ENCODE data around the gene ISOC2. TPM values are rescaled to one million over a fixed set of nuclear protein-coding genes. Genes with fewer than 3 reads are reported as not detected.
A peak's percentile ranks its signal among the peaks of the same experiment; 100 is the strongest.

Gene ISOC2
- total and polyA plus RNA-seq, 9 of the 15 experiments (the other 6 are each of a cell fraction or from before 2014, with no cell fraction given): 1.2 to 229 (median 58.3) TPM

DNA sequence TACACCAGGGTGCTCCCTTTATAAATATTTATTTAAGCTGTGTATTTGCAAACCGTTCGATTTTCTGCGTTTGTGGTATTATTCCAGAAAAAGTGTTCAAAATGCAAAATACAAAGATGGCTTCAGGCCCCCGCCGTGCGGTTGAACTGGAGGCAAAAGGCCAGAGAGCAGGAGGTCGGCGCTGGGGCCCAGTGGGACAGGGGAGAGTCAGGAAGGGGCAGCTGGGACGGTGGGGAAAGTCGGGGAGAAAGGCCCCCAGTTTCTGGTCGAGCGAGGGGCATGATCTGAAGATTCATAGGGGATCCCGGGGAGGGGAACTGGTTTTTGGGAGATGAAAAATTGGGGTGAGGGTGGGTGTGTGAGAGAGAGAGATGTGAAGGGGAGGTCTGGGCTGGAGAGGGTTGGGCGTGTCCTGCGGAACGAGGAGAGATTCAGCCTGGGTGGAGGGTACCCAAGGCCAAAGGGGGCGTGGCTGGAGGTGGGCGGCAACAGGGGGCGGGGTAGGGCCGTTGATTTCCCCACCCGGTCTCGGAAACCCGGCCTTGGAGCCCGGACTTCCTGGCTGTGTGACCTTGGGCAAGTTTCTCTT is 678 bp downstream of the ISOC2 start:
- CTCF ChIA-PET (ENCODE audit: low intra/inter-chr PET ratio): no interaction called here
- DNase-seq (ENCODE audit: extremely low read depth in 1 of 4, low spot score in 3 of 4) (peak; percentile 87 to 93 (median 90)), FAIRE-seq (peak; percentile 87), ATAC-seq (peak; percentile 79)
- intact Hi-C loops (cut with micrococcal nuclease) (loop anchor here (1.0 kb wide), 1 partner anchor 7 kb away; no protein-coding TSS in a partner anchor), in situ Hi-C loops (cut with MboI) (no loop called here)
- Histone ChIP-seq H3K9me3 (replicated peaks; ENCODE audit: control insufficient read depth, insufficient read depth, low read depth, low read length) (no peaks in the 10 kb centered on the region), H3K79me2 (ENCODE audit: control insufficient read depth, insufficient read depth, low read length) (peaks cover 43% of the 10 kb centered on the region), H3K27me3 (ENCODE audit: control insufficient read depth in 2 of 2, insufficient read depth in 2 of 2, low read length in 2 of 2) (no peaks in the 10 kb centered on the region), H2AFZ (ENCODE audit: low read depth, low read length) (no peak overlapping the region), H3K4me1 (replicated peaks in 1 of 2; ENCODE audit: control insufficient read depth in 2 of 2, insufficient read depth in 2 of 2, low read length in 2 of 2) (peaks cover 24 to 71% of the 10 kb centered on the region in 2 experiments), H3K4me2 (ENCODE audit: insufficient read depth, low read length) (peak overlapping the region; percentile 87), H3K36me3 (ENCODE audit: control insufficient read depth, insufficient read depth, low read length) (peaks cover 24% of the 10 kb centered on the region; the same call in 2 of the 3 replicates), H4K20me1 (replicated peaks; ENCODE audit: control insufficient read depth, insufficient read depth, low read length) (no peaks in the 10 kb centered on the region), H3K9me1 (ENCODE audit: control insufficient read depth, insufficient read depth, low read length) (no peaks in the 10 kb centered on the region), H3K9ac (ENCODE audit: insufficient read depth in 1 of 2, low read depth in 2 of 2, low read length in 2 of 2) (peak overlapping the region; percentile 97 to 98), H3K4me3 (peak overlapping the region; percentile 81), H3K27ac (ENCODE audit: extremely low read depth, low read depth, low read length) (peak overlapping the region; percentile 98)
- under 1% methylated on average over 13 of the region's 24 CpGs for WGBS (ENCODE audit: insufficient coverage, low coverage, missing lambda C conversion rate)
- BruUV-seq (replicated peaks): no TSS peak
- POLR2A ChIA-PET: interaction anchor here (2.2 kb wide), 1 partner anchor 16 kb away, joined by 6 read pairs; the partner anchor contains the start of gene ZNF628
- TF ChIP-seq, protein P1, sequence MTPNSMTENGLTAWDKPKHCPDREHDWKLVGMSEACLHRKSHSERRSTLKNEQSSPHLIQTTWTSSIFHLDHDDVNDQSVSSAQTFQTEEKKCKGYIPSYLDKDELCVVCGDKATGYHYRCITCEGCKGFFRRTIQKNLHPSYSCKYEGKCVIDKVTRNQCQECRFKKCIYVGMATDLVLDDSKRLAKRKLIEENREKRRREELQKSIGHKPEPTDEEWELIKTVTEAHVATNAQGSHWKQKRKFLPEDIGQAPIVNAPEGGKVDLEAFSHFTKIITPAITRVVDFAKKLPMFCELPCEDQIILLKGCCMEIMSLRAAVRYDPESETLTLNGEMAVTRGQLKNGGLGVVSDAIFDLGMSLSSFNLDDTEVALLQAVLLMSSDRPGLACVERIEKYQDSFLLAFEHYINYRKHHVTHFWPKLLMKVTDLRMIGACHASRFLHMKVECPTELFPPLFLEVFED (CRISPR knock-in tag; conservative IDR thresholded peaks at IDR 0.05): 0 out of 2 replicates have a peak, but pooled peaks have one; percentile 68
- TF ChIP-seq OTX1 (CRISPR knock-in tag; IDR thresholded peaks at IDR 0.05): peak; percentile 63; the same call in 1 of the 2 replicates
- peak; percentile 32; the same call in 1 of the 2 replicates for TF ChIP-seq HDGF (IDR thresholded peaks at IDR 0.05)
- TF ChIP-seq, protein P2, sequence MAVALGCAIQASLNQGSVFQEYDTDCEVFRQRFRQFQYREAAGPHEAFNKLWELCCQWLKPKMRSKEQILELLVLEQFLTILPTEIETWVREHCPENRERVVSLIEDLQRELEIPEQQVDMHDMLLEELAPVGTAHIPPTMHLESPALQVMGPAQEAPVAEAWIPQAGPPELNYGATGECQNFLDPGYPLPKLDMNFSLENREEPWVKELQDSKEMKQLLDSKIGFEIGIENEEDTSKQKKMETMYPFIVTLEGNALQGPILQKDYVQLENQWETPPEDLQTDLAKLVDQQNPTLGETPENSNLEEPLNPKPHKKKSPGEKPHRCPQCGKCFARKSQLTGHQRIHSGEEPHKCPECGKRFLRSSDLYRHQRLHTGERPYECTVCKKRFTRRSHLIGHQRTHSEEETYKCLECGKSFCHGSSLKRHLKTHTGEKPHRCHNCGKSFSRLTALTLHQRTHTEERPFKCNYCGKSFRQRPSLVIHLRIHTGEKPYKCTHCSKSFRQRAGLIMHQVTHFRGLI (CRISPR knock-in tag; IDR thresholded peaks at IDR 0.05): no peak
- TF ChIP-seq KLF10 (CRISPR knock-in tag; IDR thresholded peaks at IDR 0.05): no peak
- TF ChIP-seq FOXK2 (conservative IDR thresholded peaks at IDR 0.05 in 1 of 2, IDR thresholded peaks at IDR 0.05 in 1 of 2; ENCODE audit: low read depth in 2 of 2): peak in 1 of 2 experiments; percentile 11; a peak in 3 of 4 replicates
- TF ChIP-seq MAFK (IDR thresholded peaks at IDR 0.05; ENCODE audit: low read length): 0 out of 2 replicates have a peak, but pooled peaks have one; percentile 14
- TF ChIP-seq CHD1 (IDR thresholded peaks at IDR 0.05; ENCODE audit: low read length): peak; percentile 5
- TF ChIP-seq ZFP36 (IDR thresholded peaks at IDR 0.05; ENCODE audit: low read depth, low read length, partially characterized antibody): peak; percentile 97
- TF ChIP-seq GTF2F1 (IDR thresholded peaks at IDR 0.05; ENCODE audit: low read depth, low read length): no peak
- no peak for TF ChIP-seq WHSC1 (IDR thresholded peaks at IDR 0.05; ENCODE audit: low read length)
- TF ChIP-seq, protein P3, sequence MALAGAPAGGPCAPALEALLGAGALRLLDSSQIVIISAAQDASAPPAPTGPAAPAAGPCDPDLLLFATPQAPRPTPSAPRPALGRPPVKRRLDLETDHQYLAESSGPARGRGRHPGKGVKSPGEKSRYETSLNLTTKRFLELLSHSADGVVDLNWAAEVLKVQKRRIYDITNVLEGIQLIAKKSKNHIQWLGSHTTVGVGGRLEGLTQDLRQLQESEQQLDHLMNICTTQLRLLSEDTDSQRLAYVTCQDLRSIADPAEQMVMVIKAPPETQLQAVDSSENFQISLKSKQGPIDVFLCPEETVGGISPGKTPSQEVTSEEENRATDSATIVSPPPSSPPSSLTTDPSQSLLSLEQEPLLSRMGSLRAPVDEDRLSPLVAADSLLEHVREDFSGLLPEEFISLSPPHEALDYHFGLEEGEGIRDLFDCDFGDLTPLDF (CRISPR knock-in tag; IDR thresholded peaks at IDR 0.05): no peak
- no peak for TF ChIP-seq ELF2 (CRISPR knock-in tag; IDR thresholded peaks at IDR 0.05)
- peak; percentile 86; the same call in 1 of the 2 replicates for TF ChIP-seq ZBTB7A (IDR thresholded peaks at IDR 0.05; ENCODE audit: borderline replicate concordance, control insufficient read depth, low read depth, low read length)
- TF ChIP-seq ZNF143 (CRISPR knock-in tag; IDR thresholded peaks at IDR 0.05): 0 out of 2 replicates have a peak, but pooled peaks have one; percentile 4
- TF ChIP-seq YY1 (IDR thresholded peaks at IDR 0.05; ENCODE audit: borderline replicate concordance in 1 of 3, control insufficient read depth in 1 of 3, extremely low read depth in 1 of 3, insufficient read depth in 3 of 3, insufficient read length in 1 of 3, insufficient replicate concordance in 2 of 3, low read depth in 1 of 3, low read length in 2 of 3): peak in 1 of 3 experiments; percentile 69
